ENCODE data around the gene FANCE.

The FANCE gene

GRCh38 chr6:35468181-35468979 is 16.2 kb downstream of the FANCE start, which contains the start of gene RPL10A:
Gene RPL10A (plus strand): TSS chr6:35468401. CDS start chr6:35468435, 34 bp downstream.
- DNase-seq (ENCODE audit: low read depth, low spot score), result peak; percentile 93

GRCh38 chr6:35468980-35469750 is 17.0 kb downstream of the FANCE start:
- DNase-seq (ENCODE audit: low read depth, low spot score), result no peak

- no peak for DNase-seq (ENCODE audit: low read depth, low spot score)
These were observed 17.9 kb downstream of the FANCE start for GRCh38 chr6:35469751-35470662.

GRCh38 chr6:35470663-35471120 is 18.6 kb downstream of the FANCE start:
- DNase-seq (ENCODE audit: low read depth, low spot score), result no peak

GRCh38 chr6:35471836-35472345 is 19.8 kb downstream of the FANCE start:
- DNase-seq (ENCODE audit: low read depth, low spot score), result no peak

GRCh38 chr6:35473075-35473849 is 21.1 kb downstream of the FANCE start:
- DNase-seq (ENCODE audit: low read depth, low spot score), result no peak

GRCh38 chr6:35473850-35474130 is 21.7 kb downstream of the FANCE start:
- no peak for DNase-seq (ENCODE audit: low read depth, low spot score)

- no peak for DNase-seq (ENCODE audit: low read depth, low spot score)
These were observed 22.2 kb downstream of the FANCE start for GRCh38 chr6:35474131-35474941.

GRCh38 chr6:35474942-35475570 is 22.9 kb downstream of the FANCE start:
- DNase-seq (ENCODE audit: low read depth, low spot score), result no peak

- no peak for DNase-seq (ENCODE audit: low read depth, low spot score)
These were observed 23.4 kb downstream of the FANCE start for GRCh38 chr6:35475573-35475972.

GRCh38 chr6:35476004-35476403 is 23.9 kb downstream of the FANCE start:
- no peak for DNase-seq (ENCODE audit: low read depth, low spot score)

- no peak for DNase-seq (ENCODE audit: low read depth, low spot score)
These were observed 24.9 kb downstream of the FANCE start for GRCh38 chr6:35477028-35477427.

GRCh38 chr6:35477551-35478179 is 25.5 kb downstream of the FANCE start:
- no peak for DNase-seq (ENCODE audit: low read depth, low spot score)

GRCh38 chr6:35478259-35478658 is 26.1 kb downstream of the FANCE start:
- DNase-seq (ENCODE audit: low read depth, low spot score), result no peak

- DNase-seq (ENCODE audit: low read depth, low spot score), result no peak
These were observed 28.0 kb downstream of the FANCE start for GRCh38 chr6:35480176-35480575.

GRCh38 chr6:35481226-35481625 is 29.1 kb downstream of the FANCE start:
- DNase-seq (ENCODE audit: low read depth, low spot score), result no peak

GRCh38 chr6:35483062-35483461 is 30.9 kb downstream of the FANCE start:
- DNase-seq (ENCODE audit: low read depth, low spot score), result no peak

GRCh38 chr6:35483490-35483889 is 31.4 kb downstream of the FANCE start:
- no peak for DNase-seq (ENCODE audit: low read depth, low spot score)
